GM18517 (cell line): ENCODE data around the gene MRPS2.
"Not testable (repeated sequence)": the region's sequence is repeated elsewhere in the genome, so short reads cannot be mapped to it uniquely, and the experiment has no call there.

ENCODE experiments used
- ATAC-seq: cut with Tn5 transposase; IDR thresholded peaks from one replicate; pipeline ENCODE4 v1.9.1; 2021; ENCODE audit warnings: mild to moderate bottlenecking, moderate library complexity; ENCODE audit not compliant: unreplicated experiment

Gene MRPS2

DNA sequence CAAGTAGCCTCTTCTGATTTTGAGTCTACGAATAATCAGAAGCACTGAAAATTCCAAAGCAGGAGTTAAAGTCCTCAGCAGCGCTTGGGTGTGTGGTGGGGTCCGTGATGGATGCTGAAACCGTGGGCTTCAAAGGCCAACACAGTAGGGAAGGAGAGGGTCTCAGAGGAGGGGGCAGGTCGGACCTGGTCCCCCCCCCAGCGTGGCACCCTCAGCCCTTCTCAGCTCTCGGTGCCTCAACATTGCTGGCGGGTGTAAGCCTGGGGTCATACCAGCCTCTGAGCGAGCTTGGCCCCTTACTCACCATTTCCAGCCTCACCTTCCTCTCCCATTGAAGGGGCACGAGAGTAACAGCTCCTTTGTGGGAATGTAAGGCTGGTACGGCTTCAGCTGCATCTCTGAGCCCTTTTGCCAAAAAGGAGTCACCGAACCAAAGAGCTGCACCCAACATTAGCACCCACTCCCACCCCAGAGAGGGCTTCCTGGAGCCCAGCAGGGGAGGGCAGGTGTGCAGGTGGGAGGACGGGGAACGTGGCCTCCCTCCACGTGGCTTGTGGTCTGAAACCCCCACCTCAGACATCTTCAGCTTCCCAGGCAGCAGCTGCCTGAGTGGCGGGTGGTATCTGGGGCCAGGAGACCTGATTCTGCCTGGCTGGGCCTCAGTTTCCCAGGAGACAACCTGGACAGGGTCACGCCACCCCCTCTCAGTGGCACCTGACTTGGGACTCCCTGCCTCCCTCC, 14.0 kb downstream of the MRPS2 start:
- no peak for ATAC-seq

- no peak for ATAC-seq
These were observed 14.8 kb downstream of the MRPS2 start for GRCh38 chr9:135515083-135515951.

DNA sequence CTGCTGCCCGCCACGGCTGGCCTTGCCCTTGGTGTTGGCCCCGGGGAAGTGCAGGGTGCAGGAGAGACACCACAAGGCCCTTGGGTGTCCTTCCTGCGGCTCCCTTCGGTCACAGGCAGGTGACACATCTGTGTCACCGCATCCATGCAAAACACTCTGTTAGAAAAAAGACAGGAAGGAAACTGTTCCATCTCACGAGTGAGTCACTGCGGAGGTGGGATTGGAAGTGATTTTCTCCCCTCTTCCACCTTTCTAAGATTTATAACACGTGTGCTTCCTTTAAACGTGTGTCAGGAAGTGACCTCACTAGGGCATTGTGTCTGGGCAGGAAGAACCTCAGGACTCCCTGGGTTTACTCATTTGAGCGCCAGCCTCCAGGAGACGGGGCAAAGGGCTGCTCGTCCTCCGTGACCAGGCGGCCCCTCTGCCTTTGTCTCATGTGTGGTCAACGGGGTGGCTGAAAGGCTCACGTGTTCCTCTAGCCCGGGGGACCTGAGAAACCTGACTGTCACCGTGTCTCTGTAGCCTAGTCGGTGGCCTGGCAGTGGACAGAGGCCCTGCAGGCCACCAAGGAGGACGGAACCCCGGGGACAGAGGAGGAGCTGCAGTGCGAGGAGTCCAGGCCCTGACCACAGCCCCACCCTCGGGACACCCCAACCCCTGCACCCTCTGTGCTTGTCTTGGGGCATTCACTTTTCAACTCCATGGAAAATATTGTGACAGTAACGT, 15.8 kb downstream of the MRPS2 start:
- no peak for ATAC-seq

- ATAC-seq: no peak
These were observed 16.9 kb downstream of the MRPS2 start for GRCh38 chr9:135517407-135517822.

DNA sequence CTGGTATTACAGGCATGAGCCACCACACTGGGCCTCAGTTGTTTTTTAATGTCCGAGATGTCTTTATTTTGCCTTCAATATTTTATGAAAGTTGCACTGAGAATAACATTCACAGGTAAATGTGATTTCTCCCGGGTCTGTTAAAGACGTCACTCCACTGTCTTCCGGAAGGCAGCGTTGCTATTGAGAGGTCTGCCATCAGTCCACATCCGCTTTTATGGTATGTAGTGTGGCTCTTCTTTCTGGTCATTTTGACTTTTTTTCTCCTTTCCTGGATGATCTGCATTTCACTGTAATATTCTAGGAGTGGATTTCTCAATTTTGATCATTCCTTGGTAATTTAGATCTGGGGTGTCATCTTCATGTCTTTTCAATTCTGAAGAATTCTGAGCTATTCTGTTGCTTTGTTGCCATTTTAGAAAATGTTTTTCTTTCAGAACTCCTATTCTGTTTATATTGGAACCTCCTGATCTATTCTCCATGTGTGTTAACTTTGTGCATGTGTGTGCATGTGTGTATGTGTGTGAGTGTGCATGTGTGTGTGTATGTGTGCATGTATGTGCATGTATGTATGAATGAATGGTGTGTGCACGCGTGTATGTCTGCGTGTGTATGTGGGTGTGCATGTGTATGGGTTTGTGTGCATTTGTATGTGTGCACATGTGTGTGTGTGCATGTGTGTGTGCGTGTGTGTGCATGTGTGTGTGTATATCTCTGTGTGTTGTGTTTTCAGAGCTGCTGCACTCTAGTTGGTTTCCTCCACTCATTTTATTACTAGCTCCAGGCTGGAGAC, 18.9 kb downstream of the MRPS2 start:
- ATAC-seq: no peak

- ATAC-seq: no peak
These were observed 20.6 kb downstream of the MRPS2 start, which contains the start of gene LCN1 for GRCh38 chr9:135520916-135521607. Gene LCN1 (plus strand): TSS chr9:135521440. CDS start chr9:135521498, 58 bp downstream.

DNA sequence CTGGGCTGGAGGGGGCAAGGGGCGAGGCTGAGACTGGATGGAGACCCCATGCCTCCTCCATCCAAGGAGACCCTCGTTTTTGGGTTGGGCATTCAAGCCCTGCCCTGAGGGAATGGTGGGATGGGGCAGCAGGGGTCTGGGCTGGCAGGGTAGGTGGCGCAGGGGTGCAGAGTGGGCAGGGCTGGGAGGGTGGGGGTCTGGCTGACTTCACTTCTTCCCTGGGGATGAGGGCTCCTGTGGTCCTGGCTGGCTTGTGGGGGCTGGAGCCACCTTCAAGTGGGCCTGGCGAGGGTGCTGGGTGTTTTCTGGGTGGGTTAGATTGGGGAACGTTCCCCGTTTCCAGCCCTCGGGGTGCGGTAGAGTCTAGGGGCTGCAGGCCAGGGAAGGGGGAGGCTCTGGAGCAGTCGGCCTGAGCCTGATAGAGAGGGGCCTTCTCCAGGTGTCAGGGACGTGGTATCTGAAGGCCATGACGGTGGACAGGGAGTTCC, 21.2 kb downstream of the MRPS2 start:
- no peak for ATAC-seq

- no peak for ATAC-seq
These were observed 21.8 kb downstream of the MRPS2 start for GRCh38 chr9:135522137-135522877.

GRCh38 chr9:135522931-135523330, 22.4 kb downstream of the MRPS2 start:
- no peak for ATAC-seq

DNA sequence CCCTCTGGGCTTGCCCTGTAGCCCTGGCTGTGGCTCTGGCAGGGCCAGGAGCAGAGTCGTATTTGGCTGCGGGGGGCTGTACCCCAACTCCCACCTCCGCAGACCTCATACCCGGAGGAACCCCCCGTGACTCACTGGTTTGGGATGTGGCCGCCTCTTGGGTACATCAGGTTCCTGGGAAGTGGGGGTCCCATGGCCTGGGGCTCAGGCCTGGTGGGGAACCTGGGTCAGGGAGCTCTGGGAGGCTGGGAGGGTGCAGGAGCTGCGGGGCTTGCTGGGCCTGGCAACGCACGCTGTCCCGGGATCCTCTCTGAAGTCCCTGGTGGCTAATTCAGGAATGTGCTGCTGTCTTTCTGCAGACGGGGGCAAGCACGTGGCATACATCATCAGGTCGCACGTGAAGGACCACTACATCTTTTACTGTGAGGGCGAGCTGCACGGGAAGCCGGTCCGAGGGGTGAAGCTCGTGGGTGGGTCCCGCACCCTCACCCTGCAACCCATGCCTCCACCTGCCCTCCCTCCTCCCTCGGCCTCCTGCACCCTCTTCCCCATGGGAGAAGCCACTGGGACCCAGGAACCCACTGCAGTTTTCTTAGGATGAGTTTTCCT, 23.1 kb downstream of the MRPS2 start:
- no peak for ATAC-seq

- ATAC-seq: no peak
These were observed 23.8 kb downstream of the MRPS2 start for GRCh38 chr9:135524130-135524861.

GRCh38 chr9:135525241-135526088, 25.0 kb downstream of the MRPS2 start:
- no peak for ATAC-seq

- ATAC-seq: no peak
These were observed 25.7 kb downstream of the MRPS2 start for GRCh38 chr9:135526089-135526729.

- no peak for ATAC-seq
These were observed 26.5 kb downstream of the MRPS2 start for GRCh38 chr9:135526730-135527571.

GRCh38 chr9:135528842-135529435, 28.5 kb downstream of the MRPS2 start:
- not testable (repeated sequence) for ATAC-seq
